Astrocyte (in vitro differentiated cells and primary cell): Measurements from ENCODE around the gene ETS1. TPM values are rescaled to one million over a fixed set of nuclear protein-coding genes. Genes with fewer than 3 reads are reported as not detected.
A peak's percentile ranks its signal among the peaks of the same experiment; 100 is the strongest.

Experiments
- DNase-seq: peaks from one replicate; pipeline ENCODE4 v3.0.0-alpha.2; 2010; ENCODE audit warnings: low read depth
- FAIRE-seq: peaks from 2 replicates; lab custom pipeline; 2011; peaks lifted over from hg19 to GRCh38; lab: Jason Lieb, UNC
- H2AFZ ChIP-seq: 2 replicates; pipeline ENCODE4 v1.6.0; 2012; ENCODE audit warnings: low read depth, low read length, inconsistent platforms
- H3K27ac ChIP-seq: 2 replicates; pipeline ENCODE4 v1.5.1; 2011; ENCODE audit warnings: low read depth, low read length, inconsistent platforms
- H3K27me3 ChIP-seq: 2 replicates; pipeline ENCODE4 v1.6.0; 2011; ENCODE audit warnings: low read length, inconsistent platforms; ENCODE audit not compliant: insufficient read depth
- H3K36me3 ChIP-seq: 2 replicates; pipeline ENCODE4 v1.5.1; 2011; ENCODE audit warnings: low read length, inconsistent platforms; ENCODE audit not compliant: insufficient read depth
- H3K4me1 ChIP-seq: 2 replicates; pipeline ENCODE4 v1.5.1; 2011; ENCODE audit warnings: low read length, inconsistent platforms; ENCODE audit not compliant: insufficient read depth
- H3K4me2 ChIP-seq: 2 replicates; pipeline ENCODE4 v1.6.0; 2012; ENCODE audit warnings: low read length, inconsistent platforms
- H3K4me3 ChIP-seq: 2 replicates; pipeline ENCODE4 v1.5.1; 2011; ENCODE audit warnings: low read depth, mild to moderate bottlenecking, low read length, inconsistent platforms; ENCODE audit not compliant: insufficient read depth
- H3K79me2 ChIP-seq: 2 replicates; pipeline ENCODE4 v1.6.0; 2012; ENCODE audit warnings: mild to moderate bottlenecking, low read length, inconsistent platforms; ENCODE audit not compliant: insufficient read depth
- H3K9ac ChIP-seq: 2 replicates; pipeline ENCODE4 v1.6.0; 2012; ENCODE audit warnings: mild to moderate bottlenecking, low read length, inconsistent platforms
- H3K9me3 ChIP-seq: 2 replicates; pipeline ENCODE4 v1.5.1; 2012; ENCODE audit warnings: low read depth, mild to moderate bottlenecking, low read length, inconsistent platforms; ENCODE audit not compliant: insufficient read depth
- H4K20me1 ChIP-seq: 2 replicates; pipeline ENCODE4 v1.6.0; 2012; ENCODE audit warnings: low read length, inconsistent platforms; ENCODE audit not compliant: insufficient read depth
- H3K27ac Mint-ChIP-seq: one replicate; pipeline ENCODE4 v1.8.0; 2021; ENCODE audit warnings: mild to moderate bottlenecking, mixed read lengths; ENCODE audit not compliant: unreplicated experiment
- H3K27me3 Mint-ChIP-seq: one replicate; pipeline ENCODE4 v1.8.0; 2021; ENCODE audit warnings: low read depth, mixed read lengths; ENCODE audit not compliant: unreplicated experiment
- H3K36me3 Mint-ChIP-seq: one replicate; pipeline ENCODE4 v1.8.0; 2021; ENCODE audit warnings: low read depth, mixed read lengths; ENCODE audit not compliant: unreplicated experiment
- H3K4me1 Mint-ChIP-seq: one replicate; pipeline ENCODE4 v1.8.0; 2021; ENCODE audit warnings: low read depth, mixed read lengths; ENCODE audit not compliant: unreplicated experiment
- H3K4me3 Mint-ChIP-seq: one replicate; pipeline ENCODE4 v1.8.0; 2021; ENCODE audit warnings: mild to moderate bottlenecking, moderate library complexity, mixed read lengths; ENCODE audit not compliant: unreplicated experiment
- H3K9me3 Mint-ChIP-seq: one replicate; pipeline ENCODE4 v1.8.0; 2021; ENCODE audit warnings: mild to moderate bottlenecking, mixed read lengths; ENCODE audit not compliant: unreplicated experiment
- CTCF ChIP-seq: IDR thresholded peaks from 2 replicates; pipeline ENCODE4 v1.5.1; 2011; ENCODE audit warnings: low read depth, mild to moderate bottlenecking, inconsistent platforms, low read length, moderate library complexity; ENCODE audit not compliant: insufficient read depth
- EZH2 ChIP-seq: IDR thresholded peaks from 2 replicates; pipeline ENCODE4 v1.6.1; 2012; ENCODE audit warnings: mild to moderate bottlenecking, low read length, inconsistent platforms; ENCODE audit not compliant: insufficient read depth
- total RNA-seq: library from RNA; stranded (reverse); gene quantifications from 2 replicates; pipeline ENCODE4 v1.2.1, GENCODE V29; 2021

ETS1 gene
- total RNA-seq, 1 donor from 2014 or later, result 107 TPM

GRCh38 chr11:128490092-128490491, 97.3 kb downstream of the ETS1 start:
- Histone ChIP-seq H3K27ac (no peak overlapping the region), H4K20me1 (peaks cover 32% of the 10 kb centered on the region), H3K9me3 (no peaks in the 10 kb centered on the region), H3K36me3 (peaks cover 49% of the 10 kb centered on the region), H3K4me3 (no peak overlapping the region), H3K9ac (no peak overlapping the region), H3K4me1 (peaks cover 39% of the 10 kb centered on the region), H3K27me3 (no peaks in the 10 kb centered on the region), H2AFZ (no peak overlapping the region), H3K79me2 (peaks cover 81% of the 10 kb centered on the region), H3K4me2 (no peak overlapping the region)
- Mint-ChIP-seq H3K36me3 (peaks cover 14% of the 10 kb centered on the region), H3K4me3 (no peak overlapping the region), H3K27me3 (no peaks in the 10 kb centered on the region), H3K27ac (no peak overlapping the region), H3K9me3 (peaks cover 2% of the 10 kb centered on the region), H3K4me1 (peaks cover 50% of the 10 kb centered on the region)
- FAIRE-seq, result no peak
- DNase-seq, result no peak
- TF ChIP-seq EZH2 (no peak), CTCF (no peak)

DNA sequence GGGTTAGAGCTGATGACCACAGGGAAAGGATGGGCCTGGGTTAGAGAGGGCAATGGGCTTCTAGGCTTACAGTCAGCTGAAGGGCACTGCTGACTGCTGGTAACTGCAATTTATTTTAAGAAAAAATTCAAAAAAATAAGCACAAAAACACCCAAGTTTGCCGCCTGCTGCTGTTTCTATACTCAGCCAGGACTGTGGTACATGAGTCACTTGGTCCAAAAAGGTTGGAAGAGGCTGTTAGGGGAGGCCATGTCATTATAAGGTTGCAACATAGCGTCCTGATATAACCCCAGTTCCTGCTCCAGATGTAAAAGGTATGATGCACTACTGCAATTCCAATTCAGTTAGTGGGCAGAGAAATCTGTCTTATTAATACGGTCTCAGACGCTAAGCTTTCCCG, 98.9 kb downstream of the ETS1 start:
- TF ChIP-seq CTCF, result no peak
- no peak for TF ChIP-seq EZH2
- no peaks in the 10 kb centered on the region for H3K9me3 ChIP-seq
- H3K36me3 ChIP-seq, result peaks cover 65% of the 10 kb centered on the region
- H3K4me3 ChIP-seq, result no peak overlapping the region
- H3K79me2 ChIP-seq, result peaks cover 80% of the 10 kb centered on the region
- no peak overlapping the region for H2AFZ ChIP-seq
- Mint-ChIP-seq H3K27me3 (no peaks in the 10 kb centered on the region), H3K27ac (no peak overlapping the region), H3K4me1 (peaks cover 38% of the 10 kb centered on the region), H3K36me3 (peaks cover 26% of the 10 kb centered on the region), H3K9me3 (peaks cover 2% of the 10 kb centered on the region), H3K4me3 (no peak overlapping the region)
- FAIRE-seq (peak; percentile 52), DNase-seq (peak; percentile 97)
- H3K4me1 ChIP-seq, result peaks cover 31% of the 10 kb centered on the region
- peak overlapping the region; percentile 22 for H3K4me2 ChIP-seq
- H3K9ac ChIP-seq, result peak overlapping the region; percentile 44
- peaks cover 32% of the 10 kb centered on the region for H4K20me1 ChIP-seq
- H3K27me3 ChIP-seq, result no peaks in the 10 kb centered on the region
- peak overlapping the region; percentile 76 for H3K27ac ChIP-seq

DNA sequence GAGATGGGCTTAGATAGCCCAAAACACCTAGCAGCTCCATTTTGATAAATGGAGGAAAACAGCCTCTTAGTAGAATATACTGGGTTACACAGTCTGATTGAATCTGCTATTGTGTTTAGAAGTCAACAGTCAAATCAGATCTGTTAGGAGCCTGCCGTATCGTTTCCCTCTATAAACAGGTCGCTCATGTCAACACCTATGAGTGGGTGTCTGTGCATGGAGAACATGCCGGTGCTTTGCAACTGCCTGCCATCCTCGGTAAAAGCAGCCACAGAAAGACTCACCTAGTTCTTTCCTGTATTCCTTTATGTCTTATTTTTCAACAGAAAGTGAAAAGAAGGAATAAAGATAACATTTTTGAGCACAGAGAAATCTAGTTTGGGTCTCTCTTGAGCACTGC, 99.4 kb downstream of the ETS1 start:
- Mint-ChIP-seq H3K4me3 (no peak overlapping the region), H3K36me3 (peaks cover 26% of the 10 kb centered on the region), H3K9me3 (peaks cover 2% of the 10 kb centered on the region), H3K27ac (no peak overlapping the region), H3K27me3 (no peaks in the 10 kb centered on the region), H3K4me1 (peaks cover 33% of the 10 kb centered on the region)
- H3K36me3 ChIP-seq, result peaks cover 68% of the 10 kb centered on the region
- H3K9me3 ChIP-seq, result no peaks in the 10 kb centered on the region
- no peak for FAIRE-seq
- H3K27ac ChIP-seq, result peak overlapping the region; percentile 76
- peak overlapping the region; percentile 44 for H3K9ac ChIP-seq
- H3K79me2 ChIP-seq, result peaks cover 80% of the 10 kb centered on the region
- peaks cover 28% of the 10 kb centered on the region for H4K20me1 ChIP-seq
- no peak for DNase-seq
- H2AFZ ChIP-seq, result no peak overlapping the region
- no peaks in the 10 kb centered on the region for H3K27me3 ChIP-seq
- TF ChIP-seq CTCF (no peak), EZH2 (no peak)
- H3K4me2 ChIP-seq, result peak overlapping the region; percentile 22
- no peak overlapping the region for H3K4me3 ChIP-seq
- H3K4me1 ChIP-seq, result peaks cover 26% of the 10 kb centered on the region
